HepG2 (cell line): ENCODE data around the gene ILRUN. TPM values are rescaled to one million over a fixed set of nuclear protein-coding genes. Genes with fewer than 3 reads are reported as not detected.

Experiments
- ATF5 ChIP-seq: sonication (generic); formaldehyde crosslinking; IDR thresholded peaks from 2 replicates; pipeline ENCODE4 v1.4.0; 2020; ENCODE audit warnings: mild to moderate bottlenecking, low read depth, missing genetic modification reagents
- ATRX ChIP-seq: sonication (generic); formaldehyde crosslinking; IDR thresholded peaks from 2 replicates; pipeline ENCODE4 v1.4.0; 2020; ENCODE audit warnings: missing genetic modification reagents, borderline replicate concordance
- IKZF5 ChIP-seq: IDR thresholded peaks from 2 replicates; pipeline ENCODE4 v1.6.1; 2018; ENCODE audit warnings: missing genetic modification reagents, mild to moderate bottlenecking, missing compliant biosample characterization
- KLF11 ChIP-seq: IDR thresholded peaks from 2 replicates; pipeline ENCODE4 v1.6.1; 2016; ENCODE audit warnings: missing compliant biosample characterization
- MAZ ChIP-seq, 2 experiments: sonication (generic) in 1 of 2; formaldehyde crosslinking in 1 of 2; IDR thresholded peaks; 2 replicates each; pipeline versions ENCODE4 v1.5.0 to v1.6.1; 2012 to 2020; ENCODE audit warnings: low read depth in 2 of 2, mild to moderate bottlenecking in 2 of 2, borderline replicate concordance in 1 of 2, improper control_type of control experiment in 1 of 2, low read length in 1 of 2, missing genetic modification reagents in 1 of 2, moderate library complexity in 1 of 2
- MBNL3 ChIP-seq: fragments of 250-450 bp; sonication (Bioruptor Pico); conservative IDR thresholded peaks from 2 replicates; pipeline ENCODE4 v1.8.0; 2022; ENCODE audit warnings: mild to moderate bottlenecking, inconsistent platforms
- NFE2L2 ChIP-seq: fragments of 150-350 bp; IDR thresholded peaks from 2 replicates; pipeline ENCODE4 v1.6.1; 2014; ENCODE audit warnings: low read length
- NFYC ChIP-seq: IDR thresholded peaks from 2 replicates; pipeline ENCODE4 v1.6.1; 2016; ENCODE audit warnings: missing genetic modification reagents, missing compliant biosample characterization
- POLR2G ChIP-seq: fragments of 200-400 bp; formaldehyde crosslinking; IDR thresholded peaks from 2 replicates; pipeline ENCODE4 v1.6.1; 2018; ENCODE audit warnings: mild to moderate bottlenecking, low read depth, low read length, moderate library complexity
- RARG ChIP-seq: sonication (generic); formaldehyde crosslinking; IDR thresholded peaks from 2 replicates; pipeline ENCODE4 v1.4.0; 2020; ENCODE audit warnings: low read depth, mild to moderate bottlenecking, missing genetic modification reagents
- SIX1 ChIP-seq: sonication (generic); formaldehyde crosslinking; IDR thresholded peaks from 2 replicates; pipeline ENCODE4 v1.4.0; 2020; ENCODE audit warnings: missing genetic modification reagents, borderline replicate concordance
- SP5 ChIP-seq: IDR thresholded peaks from 2 replicates; pipeline ENCODE4 v1.6.1; 2016; ENCODE audit warnings: low read depth, borderline replicate concordance
- TARDBP ChIP-seq: sonication (generic); formaldehyde crosslinking; IDR thresholded peaks from 2 replicates; pipeline ENCODE4 v1.8.0; 2022; ENCODE audit warnings: mild to moderate bottlenecking, missing genetic modification reagents
- THAP8 ChIP-seq: sonication (generic); formaldehyde crosslinking; IDR thresholded peaks from 2 replicates; pipeline ENCODE4 v1.5.1; 2020; ENCODE audit warnings: missing genetic modification reagents, mild to moderate bottlenecking, borderline replicate concordance
- TOPORS ChIP-seq: sonication (generic); formaldehyde crosslinking; IDR thresholded peaks from 2 replicates; pipeline ENCODE4 v1.8.0; 2023; ENCODE audit warnings: mild to moderate bottlenecking, missing genetic modification reagents
- ZEB1 ChIP-seq: IDR thresholded peaks from 2 replicates; pipeline ENCODE4 v1.6.1; 2012; ENCODE audit warnings: mild to moderate bottlenecking, low read depth, inconsistent platforms; ENCODE audit not compliant: insufficient replicate concordance
- ZFYVE20 ChIP-seq: sonication (generic); formaldehyde crosslinking; IDR thresholded peaks from 2 replicates; pipeline ENCODE4 v1.8.0; 2023; ENCODE audit warnings: low read depth, mild to moderate bottlenecking, moderate library complexity, missing genetic modification reagents, borderline replicate concordance
- ZKSCAN8 ChIP-seq: IDR thresholded peaks from 2 replicates; pipeline ENCODE4 v1.6.1; 2016; ENCODE audit warnings: borderline replicate concordance, missing genetic modification reagents, missing compliant biosample characterization
- ZNF124 ChIP-seq: sonication (generic); formaldehyde crosslinking; IDR thresholded peaks from 2 replicates; pipeline ENCODE4 v1.4.0; 2020; ENCODE audit warnings: missing genetic modification reagents
- ZNF232 ChIP-seq: sonication (generic); formaldehyde crosslinking; IDR thresholded peaks from 2 replicates; pipeline ENCODE4 v1.4.0; 2020; ENCODE audit warnings: missing genetic modification reagents, borderline replicate concordance
- ZNF562 ChIP-seq: sonication (generic); formaldehyde crosslinking; IDR thresholded peaks from 2 replicates; pipeline ENCODE4 v1.8.0; 2022; ENCODE audit warnings: missing genetic modification reagents, borderline replicate concordance
- ZNF570 ChIP-seq: sonication (generic); formaldehyde crosslinking; IDR thresholded peaks from 2 replicates; pipeline ENCODE4 v1.4.0; 2020; ENCODE audit warnings: mild to moderate bottlenecking, missing genetic modification reagents, borderline replicate concordance
- ZNF674 ChIP-seq: sonication (generic); formaldehyde crosslinking; IDR thresholded peaks from 2 replicates; pipeline ENCODE4 v1.5.0; 2020; ENCODE audit warnings: low read depth, mild to moderate bottlenecking, missing genetic modification reagents
- ZNF678 ChIP-seq: sonication (generic); formaldehyde crosslinking; IDR thresholded peaks from 2 replicates; pipeline ENCODE4 v1.4.0; 2020; ENCODE audit warnings: mild to moderate bottlenecking, missing genetic modification reagents
- ZNF709 ChIP-seq: sonication (generic); formaldehyde crosslinking; IDR thresholded peaks from 2 replicates; pipeline ENCODE4 v1.5.0; 2020; ENCODE audit warnings: mild to moderate bottlenecking, missing genetic modification reagents
- ZNF740 ChIP-seq: sonication (generic); formaldehyde crosslinking; IDR thresholded peaks from 2 replicates; pipeline ENCODE4 v1.4.0; 2020; ENCODE audit warnings: missing genetic modification reagents
- ZNF75D ChIP-seq: sonication (generic); formaldehyde crosslinking; IDR thresholded peaks from 2 replicates; pipeline ENCODE4 v1.8.1; 2023; ENCODE audit warnings: missing genetic modification reagents, mild to moderate bottlenecking, borderline replicate concordance
- ZNF788 ChIP-seq: sonication (generic); formaldehyde crosslinking; IDR thresholded peaks from 2 replicates; pipeline ENCODE4 v1.5.0; 2020; ENCODE audit warnings: mild to moderate bottlenecking, missing genetic modification reagents, borderline replicate concordance
- ZSCAN25 ChIP-seq: sonication (generic); formaldehyde crosslinking; IDR thresholded peaks from 2 replicates; pipeline ENCODE4 v1.8.0; 2022; ENCODE audit warnings: mild to moderate bottlenecking, missing genetic modification reagents
- polyA plus RNA-seq, 8 experiments: library from polyadenylated mRNA; depleted of rRNA in 3 of 8; stranded (reverse) in 7 of 8; unstranded in 1 of 8; fragments of >200 nt; fragmentation: Illumina TruSeq in 4 of 8; extraction: Trizol in 4 of 8; gene quantifications; 2 replicates each; pipeline versions ENCODE4 v1.2.1 to v1.2.3, GENCODE V29; 2011 to 2016; ENCODE audit warnings: low read depth in 4 of 8, missing spikeins in 1 of 8, mixed read lengths in 1 of 8; ENCODE audit not compliant: insufficient read depth in 1 of 8
- total RNA-seq, 5 experiments: library from RNA; depleted of rRNA; stranded (reverse); fragments of >200 nt; fragmentation: Illumina TruSeq; extraction: Trizol; gene quantifications; 2 replicates each; pipeline ENCODE4 v1.2.3, GENCODE V29; 2016; ENCODE audit warnings: low read depth in 1 of 5

ILRUN gene
- total and polyA plus RNA-seq, 2 of the 13 experiments (the other 11 are each of a cell fraction or from before 2014, with no cell fraction given) = 45.5 to 66.6 TPM

GRCh38 chr6:34657307-34657978 is 39.1 kb downstream of the ILRUN start (continued):
- no peak for TF ChIP-seq KLF11 (CRISPR knock-in tag)
- TF ChIP-seq RARG (CRISPR knock-in tag) = no peak
- TF ChIP-seq ZFYVE20 (CRISPR knock-in tag) = no peak
- no peak for TF ChIP-seq ZNF740 (CRISPR knock-in tag)
- TF ChIP-seq ZKSCAN8 (CRISPR knock-in tag) = peak; percentile 81; the same call in 1 of the 2 replicates
- TF ChIP-seq ATF5 (CRISPR knock-in tag) = no peak
- no peak for TF ChIP-seq ZNF678
- no peak; the same call in 1 of the 2 replicates for TF ChIP-seq SP5
- TF ChIP-seq ZNF709 (CRISPR knock-in tag) = no peak
- TF ChIP-seq SIX1 (CRISPR knock-in tag) = no peak; the same call in 1 of the 2 replicates
- TF ChIP-seq ZNF75D (CRISPR knock-in tag) = no peak
- peak; percentile 62; the same call in 1 of the 2 replicates for TF ChIP-seq ZNF232
- 0 out of 2 replicates have a peak, but pooled peaks have one; percentile 61 for TF ChIP-seq ZNF124 (CRISPR knock-in tag)
- TF ChIP-seq NFYC (CRISPR knock-in tag) = no peak
- TF ChIP-seq MAZ (IDR thresholded peaks at IDR 0.05; ENCODE audit: borderline replicate concordance, low read depth, low read length) = no peak
- 0 out of 2 replicates have a peak, but pooled peaks have one; percentile 12 for TF ChIP-seq MAZ (CRISPR knock-in tag; IDR thresholded peaks at IDR 0.05; ENCODE audit: low read depth)
- peak; percentile 67 for TF ChIP-seq POLR2G
- no peak for TF ChIP-seq ZNF570 (CRISPR knock-in tag)
- no peak for TF ChIP-seq ZNF674 (CRISPR knock-in tag)
- TF ChIP-seq IKZF5 (CRISPR knock-in tag) = peak; percentile 93
- TF ChIP-seq ZNF788 (CRISPR knock-in tag) = peak; percentile 8; the same call in 1 of the 2 replicates
- TF ChIP-seq TOPORS (CRISPR knock-in tag) = no peak; the same call in 1 of the 2 replicates
- TF ChIP-seq NFE2L2 = peak; percentile 100
- TF ChIP-seq ZNF562 (CRISPR knock-in tag) = no peak
- TF ChIP-seq THAP8 (CRISPR knock-in tag) = no peak
- no peak for TF ChIP-seq MBNL3
- TF ChIP-seq ATRX (CRISPR knock-in tag) = no peak
- peak; percentile 34 for TF ChIP-seq ZEB1
- peak; percentile 74; the same call in 1 of the 2 replicates for TF ChIP-seq TARDBP (CRISPR knock-in tag)
- TF ChIP-seq ZSCAN25 (CRISPR knock-in tag) = no peak
